CD4-positive, alpha-beta T cell (primary cell): ENCODE results near the gene FAM76A. TPM values are rescaled to one million over a fixed set of nuclear protein-coding genes. Genes with fewer than 3 reads are reported as not detected.

ENCODE experiments used
- ATAC-seq: fragments of 200-7000 bp; cut with Tn5 transposase; one replicate; pipeline ENCODE4 v1.10.0; 2022; ENCODE audit warnings: mild to moderate bottlenecking; ENCODE audit not compliant: poor library complexity
- CTCF ChIA-PET: fragments of 350-600 bp; sonication (Branson Sonifier 250); formaldehyde crosslinking; loops from one replicate; lab custom pipeline; 2021; ENCODE audit warnings: antibody characterized with exemption, inconsistent platforms; lab: Charles Lee
- POLR2A ChIA-PET: fragments of 350-600 bp; sonication (Branson Sonifier 250); formaldehyde crosslinking; loops from one replicate; lab custom pipeline; 2021; ENCODE audit warnings: antibody characterized with exemption, inconsistent platforms; lab: Charles Lee
- DNase-seq, 14 experiments: peaks; one replicate each; pipeline ENCODE4 v3.0.0-alpha.2; 2013 to 2020; ENCODE audit warnings: mixed read lengths in 2 of 14
- H3K27ac ChIP-seq, 2 donors: one replicate each; pipeline versions ENCODE4 v1.5.1 to v1.7.0; 2013; ENCODE audit warnings: low read length in 2 of 2, low read depth in 1 of 2, mild to moderate bottlenecking in 1 of 2
- H3K27me3 ChIP-seq, 2 experiments: 1 replicate in 1 of 2; 2 replicates in 1 of 2; pipeline versions ENCODE4 v1.6.1 to v1.7.0; 2013; ENCODE audit warnings: low read length in 2 of 2, control low read depth in 1 of 2, mild to moderate bottlenecking in 1 of 2, moderate library complexity in 1 of 2; ENCODE audit not compliant: insufficient read depth in 2 of 2, control insufficient read depth in 1 of 2
- H3K36me3 ChIP-seq: one replicate; pipeline ENCODE4 v1.6.1; 2013; ENCODE audit warnings: low read length, control low read depth; ENCODE audit not compliant: insufficient read depth
- H3K4me1 ChIP-seq: one replicate; pipeline ENCODE4 v1.6.1; 2013; ENCODE audit warnings: low read length, control low read depth; ENCODE audit not compliant: insufficient read depth
- H3K4me3 ChIP-seq: one replicate; pipeline ENCODE4 v1.5.1; 2013; ENCODE audit warnings: mild to moderate bottlenecking, low read length, moderate library complexity
- H3K9me3 ChIP-seq, 2 experiments: 1 replicate in 1 of 2; 2 replicates in 1 of 2; pipeline versions ENCODE4 v1.6.1 to v1.7.0; 2013; ENCODE audit warnings: low read length in 2 of 2, mild to moderate bottlenecking in 2 of 2, control low read depth in 1 of 2, moderate library complexity in 1 of 2; ENCODE audit not compliant: control insufficient read depth in 1 of 2, insufficient read depth in 1 of 2
- H3K27ac Mint-ChIP-seq: one replicate; pipeline ENCODE4 v1.8.0; 2020; ENCODE audit warnings: mixed read lengths
- H3K27me3 Mint-ChIP-seq: one replicate; pipeline ENCODE4 v1.8.0; 2021; ENCODE audit warnings: mixed read lengths
- H3K36me3 Mint-ChIP-seq: one replicate; pipeline ENCODE4 v1.8.0; 2021; ENCODE audit warnings: low read depth, mixed read lengths
- H3K4me1 Mint-ChIP-seq: one replicate; pipeline ENCODE4 v1.8.0; 2021; ENCODE audit warnings: low read depth, mixed read lengths
- H3K4me3 Mint-ChIP-seq: one replicate; pipeline ENCODE4 v1.8.0; 2020; ENCODE audit warnings: mild to moderate bottlenecking, mixed read lengths
- H3K9me3 Mint-ChIP-seq: one replicate; pipeline ENCODE4 v1.8.0; 2020; ENCODE audit warnings: mixed read lengths
- CTCF ChIP-seq: fragments of 200-600 bp; IDR thresholded peaks from one replicate; pipeline ENCODE4 v1.8.0; 2022; ENCODE audit warnings: antibody characterized with exemption, mild to moderate bottlenecking
- intact Hi-C, 2 experiments: fragments of 100-400 bp; cut with DNase I in 1 of 2; cut with micrococcal nuclease in 1 of 2; formaldehyde crosslinking; loops; one replicate each; pipeline versions ENCODE4 v1.15.1 to v1.9.0; 2023 to 2025; cut with DNase I, micrococcal nuclease
- total RNA-seq, 174 experiments: library from RNA in 2 of 174; stranded (reverse) in 2 of 174; gene quantifications; one replicate each; pipeline ENCODE4 v1.2.3 and lab custom pipeline; 2021 to 2026

The FAM76A gene
- total RNA-seq, 2 experiments from 2014 or later = 26.0 to 28.7 TPM

- no peak overlapping the region for H3K4me3 Mint-ChIP-seq
- CTCF ChIA-PET = interaction anchor here (0.7 to 1.0 kb wide), 2 partner anchors 15 to 1460 kb away, joined by 3 read pairs; partner anchors contain the start of gene FAM76A
Observed at GRCh38 chr1:27741121-27741520, 15.4 kb downstream of the FAM76A start.

GRCh38 chr1:27744556-27744955, 18.8 kb downstream of the FAM76A start:
- CTCF ChIA-PET = no interaction called here
- no peak overlapping the region for H3K27ac Mint-ChIP-seq
- H3K4me3 ChIP-seq = no peak overlapping the region
- H3K4me1 Mint-ChIP-seq = no peaks in the 10 kb centered on the region
- no peak for ATAC-seq
- H3K9me3 Mint-ChIP-seq = no peaks in the 10 kb centered on the region
- no peak overlapping the region for H3K27ac ChIP-seq
- H3K9me3 ChIP-seq = no peaks in the 10 kb centered on the region
- no peak for DNase-seq
- H3K27me3 ChIP-seq = no peaks in the 10 kb centered on the region
- intact Hi-C loops = no loop called here
- H3K36me3 ChIP-seq = peaks cover 48% of the 10 kb centered on the region
- peaks cover 56% of the 10 kb centered on the region for H3K36me3 Mint-ChIP-seq
- no peak for TF ChIP-seq CTCF
- no peaks in the 10 kb centered on the region for H3K4me1 ChIP-seq
- POLR2A ChIA-PET = interaction anchor here (1.3 kb wide), 1 partner anchor 19 kb away, joined by 3 read pairs; the partner anchor contains the start of gene FAM76A
- H3K4me3 Mint-ChIP-seq = no peak overlapping the region
- no peaks in the 10 kb centered on the region for H3K27me3 Mint-ChIP-seq

More at GRCh38 chr1:27741121-27741520, 15.4 kb downstream of the FAM76A start:
- Histone ChIP-seq H3K27ac (no peak overlapping the region), H3K4me3 (no peak overlapping the region), H3K36me3 (peaks cover 64% of the 10 kb centered on the region), H3K27me3 (no peaks in the 10 kb centered on the region), H3K4me1 (no peaks in the 10 kb centered on the region), H3K9me3 (no peaks in the 10 kb centered on the region)
- DNase-seq = no peak
- no peak for TF ChIP-seq CTCF
- Mint-ChIP-seq H3K27ac (no peak overlapping the region), H3K9me3 (no peaks in the 10 kb centered on the region), H3K4me1 (no peaks in the 10 kb centered on the region), H3K36me3 (peaks cover 58% of the 10 kb centered on the region), H3K27me3 (no peaks in the 10 kb centered on the region)
- ATAC-seq = no peak
- intact Hi-C loops = no loop called here
- POLR2A ChIA-PET = no interaction called here

- H3K9me3 Mint-ChIP-seq = no peaks in the 10 kb centered on the region
- Histone ChIP-seq H3K4me3 (no peak overlapping the region), H3K4me1 (no peaks in the 10 kb centered on the region), H3K27ac (no peak overlapping the region), H3K9me3 (no peaks in the 10 kb centered on the region), H3K36me3 (peaks cover 46% of the 10 kb centered on the region), H3K27me3 (no peaks in the 10 kb centered on the region)
- DNase-seq = no peak
- no peaks in the 10 kb centered on the region for H3K27me3 Mint-ChIP-seq
- intact Hi-C loops = no loop called here
- H3K4me1 Mint-ChIP-seq = no peaks in the 10 kb centered on the region
- peaks cover 59% of the 10 kb centered on the region for H3K36me3 Mint-ChIP-seq
- H3K4me3 Mint-ChIP-seq = no peak overlapping the region
- no peak for ATAC-seq
- H3K27ac Mint-ChIP-seq = no peak overlapping the region
- ChIA-PET POLR2A (no interaction called here), CTCF (no interaction called here)
- no peak for TF ChIP-seq CTCF
Observed at GRCh38 chr1:27745466-27745865, 19.7 kb downstream of the FAM76A start.
